ENCODE results near the gene USP30.

USP30 gene

GRCh38 chr12:109120557-109120956 lies 68.2 kb downstream of the USP30 start:
- H3K4me3 ChIP-seq (IDR thresholded peaks at IDR 0.05; ENCODE audit: insufficient read depth, low read depth, low read length): no peak overlapping the region
- no peak overlapping the region for H2AFZ ChIP-seq (ENCODE audit: low read depth)
- no peaks in the 10 kb centered on the region for H4K20me1 ChIP-seq (ENCODE audit: insufficient read depth)
- H3K27me3 ChIP-seq (ENCODE audit: insufficient read depth, low read depth): no peaks in the 10 kb centered on the region
- H3K4me1 ChIP-seq (ENCODE audit: low read depth, poor library complexity, severe bottlenecking): peaks cover 5% of the 10 kb centered on the region
- no peaks in the 10 kb centered on the region for H3K36me3 ChIP-seq (ENCODE audit: insufficient read depth)
- no peaks in the 10 kb centered on the region for H3K79me2 ChIP-seq (ENCODE audit: insufficient read depth, low read depth)
- no peak overlapping the region for H3K27ac ChIP-seq
- no peak for TF ChIP-seq CTCF (conservative IDR thresholded peaks at IDR 0.05; ENCODE audit: low read depth, low read length)
- no peak overlapping the region for H3K4me2 ChIP-seq
- no peak overlapping the region for H3K9ac ChIP-seq

DNA sequence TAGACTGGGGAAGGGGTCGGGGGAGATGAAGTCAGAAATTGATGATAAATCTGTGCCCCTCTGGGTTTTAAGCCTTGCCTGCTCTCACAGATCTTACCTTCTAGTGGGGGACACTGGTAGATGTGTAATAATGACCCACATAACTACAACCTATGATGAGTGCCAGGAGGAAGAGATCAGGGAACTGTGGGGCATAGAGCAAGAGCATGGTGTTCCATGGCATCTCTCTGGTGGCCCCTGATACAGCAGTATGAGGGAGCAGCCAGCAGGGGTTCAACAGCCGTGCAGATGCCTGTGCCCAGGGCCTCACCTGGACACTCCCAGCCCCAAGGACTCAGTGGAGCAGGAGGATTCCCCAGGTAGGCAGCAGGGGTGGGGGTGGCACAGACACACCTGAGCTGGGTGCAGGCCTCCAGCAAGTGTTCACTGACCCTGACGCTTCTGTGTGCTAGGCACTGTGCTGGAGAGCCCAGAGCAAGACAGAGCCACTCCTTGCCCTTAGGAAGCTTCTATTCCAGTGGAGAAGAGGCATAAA lies 69.0 kb downstream of the USP30 start:
- no peak overlapping the region for H3K9ac ChIP-seq
- H3K27me3 ChIP-seq (ENCODE audit: insufficient read depth, low read depth): no peaks in the 10 kb centered on the region
- no peak for TF ChIP-seq CTCF (conservative IDR thresholded peaks at IDR 0.05; ENCODE audit: low read depth, low read length)
- no peaks in the 10 kb centered on the region for H3K36me3 ChIP-seq (ENCODE audit: insufficient read depth)
- H4K20me1 ChIP-seq (ENCODE audit: insufficient read depth): no peaks in the 10 kb centered on the region
- no peaks in the 10 kb centered on the region for H3K79me2 ChIP-seq (ENCODE audit: insufficient read depth, low read depth)
- H3K27ac ChIP-seq: no peak overlapping the region
- no peak overlapping the region for H3K4me2 ChIP-seq
- H3K4me3 ChIP-seq (IDR thresholded peaks at IDR 0.05; ENCODE audit: insufficient read depth, low read depth, low read length): no peak overlapping the region
- H3K4me1 ChIP-seq (ENCODE audit: low read depth, poor library complexity, severe bottlenecking): no peaks in the 10 kb centered on the region
- no peak overlapping the region for H2AFZ ChIP-seq (ENCODE audit: low read depth)

DNA sequence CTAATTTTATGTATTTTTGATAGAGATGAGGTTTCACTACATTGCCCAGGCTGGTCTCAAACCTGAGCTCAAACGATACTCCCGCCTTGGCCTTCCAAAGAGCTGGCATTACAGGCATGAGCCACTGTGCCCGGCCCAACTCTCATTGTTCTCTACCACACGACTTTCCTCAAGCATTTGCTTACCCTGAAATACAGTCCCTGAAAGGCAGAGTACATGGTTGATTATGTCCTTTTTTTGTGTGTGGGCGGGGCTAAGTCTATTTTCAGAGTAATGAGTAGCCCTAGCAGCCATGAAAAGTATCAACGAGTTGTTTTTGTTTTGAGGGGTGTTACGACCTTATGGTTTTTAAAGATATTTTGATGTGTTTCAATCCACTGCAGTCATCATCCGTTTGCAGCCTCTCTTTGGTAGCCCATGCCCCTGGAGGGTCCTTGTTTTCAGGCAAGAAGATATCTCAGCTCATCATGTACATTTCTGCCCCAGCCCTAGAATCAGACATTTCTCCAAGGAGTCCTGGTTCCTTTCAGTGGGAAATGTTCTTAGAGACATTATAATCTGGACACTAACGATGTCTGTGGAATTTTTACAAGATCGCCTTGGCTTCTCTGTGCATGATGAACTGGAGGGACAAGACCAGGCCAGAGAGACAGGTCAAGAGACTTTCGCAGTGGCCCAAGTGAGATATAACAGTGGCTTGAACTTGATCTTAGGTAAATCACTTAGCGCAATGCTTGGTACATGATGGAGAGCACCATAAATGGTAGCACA lies 72.7 kb downstream of the USP30 start:
- Histone ChIP-seq H3K27me3 (ENCODE audit: insufficient read depth, low read depth) (no peaks in the 10 kb centered on the region), H3K36me3 (ENCODE audit: insufficient read depth) (no peaks in the 10 kb centered on the region), H3K9ac (no peak overlapping the region), H2AFZ (ENCODE audit: low read depth) (no peak overlapping the region), H4K20me1 (ENCODE audit: insufficient read depth) (no peaks in the 10 kb centered on the region), H3K4me1 (ENCODE audit: low read depth, poor library complexity, severe bottlenecking) (no peaks in the 10 kb centered on the region), H3K4me3 (IDR thresholded peaks at IDR 0.05; ENCODE audit: insufficient read depth, low read depth, low read length) (no peak overlapping the region), H3K27ac (no peak overlapping the region), H3K79me2 (ENCODE audit: insufficient read depth, low read depth) (no peaks in the 10 kb centered on the region), H3K4me2 (no peak overlapping the region)
- no peak for TF ChIP-seq CTCF (conservative IDR thresholded peaks at IDR 0.05; ENCODE audit: low read depth, low read length)

DNA sequence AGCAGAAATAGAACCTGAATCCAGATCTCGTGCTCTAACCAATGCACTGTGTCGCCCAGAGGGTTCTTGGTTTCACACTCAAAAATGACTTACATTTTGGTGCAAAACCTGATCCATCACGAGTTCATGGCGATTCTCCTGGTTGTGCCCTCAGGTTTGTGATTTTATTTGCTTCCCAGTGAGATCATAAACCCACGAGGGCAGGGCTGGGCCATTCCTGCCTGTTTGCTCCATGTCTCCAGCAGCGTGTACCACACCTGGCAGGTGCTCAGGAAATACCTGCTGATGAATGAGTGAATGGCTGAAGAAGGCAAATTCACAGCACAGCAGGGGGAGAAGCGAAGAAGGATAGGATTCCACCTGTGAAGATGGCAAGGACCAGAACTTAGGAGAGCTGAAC lies 73.4 kb downstream of the USP30 start:
- no peaks in the 10 kb centered on the region for H3K4me1 ChIP-seq (ENCODE audit: low read depth, poor library complexity, severe bottlenecking)
- H3K27ac ChIP-seq: no peak overlapping the region
- no peaks in the 10 kb centered on the region for H3K36me3 ChIP-seq (ENCODE audit: insufficient read depth)
- H2AFZ ChIP-seq (ENCODE audit: low read depth): no peak overlapping the region
- no peaks in the 10 kb centered on the region for H3K79me2 ChIP-seq (ENCODE audit: insufficient read depth, low read depth)
- no peak overlapping the region for H3K4me2 ChIP-seq
- H4K20me1 ChIP-seq (ENCODE audit: insufficient read depth): no peaks in the 10 kb centered on the region
- TF ChIP-seq CTCF (conservative IDR thresholded peaks at IDR 0.05; ENCODE audit: low read depth, low read length): no peak
- H3K27me3 ChIP-seq (ENCODE audit: insufficient read depth, low read depth): no peaks in the 10 kb centered on the region
- H3K9ac ChIP-seq: no peak overlapping the region
- H3K4me3 ChIP-seq (IDR thresholded peaks at IDR 0.05; ENCODE audit: insufficient read depth, low read depth, low read length): no peak overlapping the region

Measured in KMS-11 (cell line).